AG09309 (cell line): ENCODE measurements around the gene GPN2.

Source experiments
- DNase-seq: peaks from one replicate; pipeline ENCODE4 v3.0.0-alpha.2; 2010; ENCODE audit warnings: low read depth
- H3K4me3 ChIP-seq: 2 replicates; pipeline ENCODE4 v1.5.1; 2011; ENCODE audit warnings: mild to moderate bottlenecking, low read depth, low read length, moderate library complexity; ENCODE audit not compliant: control insufficient read depth
- CTCF ChIP-seq: IDR thresholded peaks from 2 replicates; pipeline ENCODE4 v1.5.1; 2011; ENCODE audit warnings: mild to moderate bottlenecking, low read depth, low read length, inconsistent platforms; ENCODE audit not compliant: insufficient read depth, control insufficient read depth; ENCODE audit errors: missing control alignments

The GPN2 gene

GRCh38 chr1:26831546-26832248 is 58.4 kb downstream of the GPN2 start:
- DNase-seq: no peak
- no peak overlapping the region for H3K4me3 ChIP-seq
- no peak for TF ChIP-seq CTCF

GRCh38 chr1:26831059-26831458 is 59.0 kb downstream of the GPN2 start:
- no peak for DNase-seq
- no peak overlapping the region for H3K4me3 ChIP-seq
- no peak for TF ChIP-seq CTCF

GRCh38 chr1:26829184-26829911 is 60.7 kb downstream of the GPN2 start:
- no peak for TF ChIP-seq CTCF
- H3K4me3 ChIP-seq: no peak overlapping the region
- no peak for DNase-seq

DNA sequence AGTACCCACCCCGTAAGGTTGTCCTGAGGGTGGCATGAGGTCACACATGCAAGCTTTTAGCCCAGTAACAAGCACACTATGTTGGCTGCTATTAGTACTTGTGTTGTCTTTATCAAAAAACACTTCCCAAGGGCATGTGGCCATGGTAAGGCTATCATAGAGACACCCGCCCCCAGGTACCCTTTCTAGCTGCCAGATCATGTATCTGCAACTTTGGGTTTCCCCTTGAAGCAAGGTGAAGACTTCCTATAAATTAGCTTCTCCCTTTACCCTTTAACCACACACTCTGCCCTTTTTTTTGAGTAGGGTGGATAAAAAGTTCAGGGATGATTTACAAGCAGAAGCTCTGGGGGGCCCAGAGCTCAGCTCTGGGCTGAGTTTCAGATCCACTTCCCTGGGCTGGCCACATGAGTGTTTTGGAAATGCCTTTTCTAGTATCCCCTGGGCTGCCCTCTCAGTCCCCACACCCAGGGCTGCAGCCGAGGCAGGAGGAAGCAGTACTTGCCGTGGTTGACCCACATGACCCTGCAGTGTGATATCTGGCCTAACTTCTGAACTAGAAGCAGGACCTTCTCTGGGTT is 61.6 kb downstream of the GPN2 start:
- TF ChIP-seq CTCF: no peak
- DNase-seq: no peak
- H3K4me3 ChIP-seq: no peak overlapping the region

DNA sequence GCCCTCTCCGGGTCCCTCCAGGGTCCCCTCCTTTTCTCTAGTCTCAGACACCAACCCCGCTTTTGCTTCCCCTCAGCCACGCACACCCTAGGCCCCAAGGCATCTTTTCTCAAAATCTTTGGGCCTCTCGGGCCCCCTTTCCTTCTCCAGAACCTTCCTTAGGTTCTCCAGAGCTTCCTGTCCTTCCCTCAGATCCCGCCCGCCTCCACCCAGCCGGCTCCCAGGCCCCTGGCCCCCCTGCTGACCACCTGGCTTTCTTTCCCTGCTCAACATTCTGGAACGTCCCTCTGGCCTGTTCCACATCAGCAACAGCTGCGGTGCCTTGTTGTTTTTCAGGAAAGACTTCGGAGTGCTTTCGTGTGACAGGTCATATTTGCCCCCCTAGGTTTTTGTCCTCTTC is 62.4 kb downstream of the GPN2 start:
- TF ChIP-seq CTCF: no peak
- peak overlapping the region; percentile 73 for H3K4me3 ChIP-seq
- no peak for DNase-seq

DNA sequence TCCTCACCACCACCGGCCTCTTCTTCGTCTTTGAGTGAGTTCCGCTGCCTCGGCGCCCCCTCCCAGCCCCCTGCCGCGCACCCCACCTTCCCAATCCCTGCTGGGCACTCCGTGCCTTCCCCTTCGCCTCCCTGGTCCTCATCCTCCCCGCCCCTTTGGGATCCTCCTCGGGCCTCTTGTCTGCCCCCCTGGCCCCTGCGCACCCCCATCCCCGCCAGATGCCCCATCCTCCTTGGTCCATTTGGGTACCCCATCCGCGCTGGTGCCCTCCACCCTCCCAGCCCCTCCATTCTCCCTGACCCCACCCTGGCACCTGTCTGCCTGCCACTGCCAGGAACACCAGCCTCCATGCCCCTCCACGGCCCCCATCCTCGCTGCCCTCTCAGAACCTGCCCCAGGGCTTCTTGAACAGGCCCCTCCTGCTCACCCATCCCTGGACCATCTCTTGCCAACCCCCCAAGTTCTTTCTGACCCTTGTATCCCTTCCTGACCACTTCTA is 62.9 kb downstream of the GPN2 start:
- TF ChIP-seq CTCF: no peak
- H3K4me3 ChIP-seq: peak overlapping the region; percentile 73
- no peak for DNase-seq
